OCI-LY3 (cell line): ENCODE data around the gene SLC18A3.

Source experiments
- EZH2phosphoT487 ChIP-seq: fragments of 200-600 bp; shearing (Covaris generic); IDR thresholded peaks from 2 replicates; pipeline ENCODE4 v1.6.1; 2018; ENCODE audit warnings: antibody characterized with exemption, mixed run types, low read depth
- TF ChIP-seq, protein P1 (sequence below): fragments of 200-600, 300-600 bp; sonication (generic); IDR thresholded peaks from 2 replicates; pipeline ENCODE4 v1.5.1; 2014; ENCODE audit warnings: antibody characterized with exemption, low read length, low read depth

DNA sequence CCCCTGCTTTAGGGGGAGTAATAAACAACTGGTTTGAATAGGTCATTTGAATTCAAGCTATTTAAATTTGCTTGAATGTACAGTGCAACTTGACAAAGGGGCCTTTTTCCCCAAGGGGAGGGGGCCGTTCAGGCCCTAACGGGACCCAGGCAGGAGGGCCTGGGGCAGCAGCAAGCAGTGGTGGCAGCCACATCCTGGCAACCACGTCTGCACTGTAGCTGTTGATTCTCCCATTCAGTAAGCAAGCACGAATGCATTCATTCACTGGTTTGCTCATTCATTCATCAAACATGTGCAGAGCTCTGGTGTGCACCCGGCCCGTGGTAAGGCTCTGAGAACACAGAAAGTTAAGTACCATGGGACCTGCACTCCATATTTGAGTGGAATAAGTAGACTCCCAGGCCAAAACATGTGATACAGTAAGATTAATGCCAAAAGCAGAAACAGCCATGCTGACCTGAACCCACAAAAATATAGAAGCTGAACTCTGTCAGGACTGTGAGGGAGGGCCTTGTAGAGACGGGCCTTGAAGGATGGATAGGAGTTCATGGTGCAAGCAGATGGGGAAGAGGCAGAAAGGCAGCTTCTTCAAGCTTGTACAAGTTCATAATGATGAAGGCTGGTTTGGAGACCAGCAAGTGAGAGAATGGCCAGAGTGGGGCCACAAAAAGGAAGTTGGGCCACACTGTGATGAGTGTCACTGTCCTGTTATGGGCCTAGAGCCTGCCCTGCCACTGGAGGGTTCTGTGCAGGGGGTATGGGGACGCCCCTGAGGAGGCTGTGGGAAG is 40.0 kb downstream of the SLC18A3 start:
- TF ChIP-seq, protein P1, sequence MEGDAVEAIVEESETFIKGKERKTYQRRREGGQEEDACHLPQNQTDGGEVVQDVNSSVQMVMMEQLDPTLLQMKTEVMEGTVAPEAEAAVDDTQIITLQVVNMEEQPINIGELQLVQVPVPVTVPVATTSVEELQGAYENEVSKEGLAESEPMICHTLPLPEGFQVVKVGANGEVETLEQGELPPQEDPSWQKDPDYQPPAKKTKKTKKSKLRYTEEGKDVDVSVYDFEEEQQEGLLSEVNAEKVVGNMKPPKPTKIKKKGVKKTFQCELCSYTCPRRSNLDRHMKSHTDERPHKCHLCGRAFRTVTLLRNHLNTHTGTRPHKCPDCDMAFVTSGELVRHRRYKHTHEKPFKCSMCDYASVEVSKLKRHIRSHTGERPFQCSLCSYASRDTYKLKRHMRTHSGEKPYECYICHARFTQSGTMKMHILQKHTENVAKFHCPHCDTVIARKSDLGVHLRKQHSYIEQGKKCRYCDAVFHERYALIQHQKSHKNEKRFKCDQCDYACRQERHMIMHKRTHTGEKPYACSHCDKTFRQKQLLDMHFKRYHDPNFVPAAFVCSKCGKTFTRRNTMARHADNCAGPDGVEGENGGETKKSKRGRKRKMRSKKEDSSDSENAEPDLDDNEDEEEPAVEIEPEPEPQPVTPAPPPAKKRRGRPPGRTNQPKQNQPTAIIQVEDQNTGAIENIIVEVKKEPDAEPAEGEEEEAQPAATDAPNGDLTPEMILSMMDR = no peak
- TF ChIP-seq EZH2phosphoT487 = no peak
